HFF-Myc (cell line): Measurements from ENCODE around the gene PDX1.

Source experiments
- DNase-seq: peaks from one replicate; pipeline ENCODE4 v3.0.0-alpha.2; 2011; ENCODE audit warnings: low read depth; ENCODE audit errors: extremely low read depth
- H3K4me3 ChIP-seq: replicated peaks from 2 replicates; pipeline ENCODE4 v1.5.1; 2011; ENCODE audit warnings: low read depth, mild to moderate bottlenecking, control low read depth, low read length
- CTCF ChIP-seq: IDR thresholded peaks from 2 replicates; pipeline ENCODE4 v1.5.1; 2012; ENCODE audit warnings: mild to moderate bottlenecking, low read depth, low read length, control low read depth; ENCODE audit errors: missing control alignments

The PDX1 gene

GRCh38 chr13:27971236-27971645 lies 51.4 kb downstream of the PDX1 start:
- no peak for TF ChIP-seq CTCF
- no peak overlapping the region for H3K4me3 ChIP-seq
- no peak for DNase-seq

GRCh38 chr13:27971776-27972477 lies 52.1 kb downstream of the PDX1 start:
- DNase-seq = no peak
- no peak for TF ChIP-seq CTCF
- H3K4me3 ChIP-seq = no peak overlapping the region

GRCh38 chr13:27972478-27972820 lies 52.6 kb downstream of the PDX1 start:
- no peak for TF ChIP-seq CTCF
- DNase-seq = no peak
- no peak overlapping the region for H3K4me3 ChIP-seq

- no peak for TF ChIP-seq CTCF
- no peak overlapping the region for H3K4me3 ChIP-seq
- DNase-seq = no peak
Observed at GRCh38 chr13:27973291-27973690, 53.5 kb downstream of the PDX1 start.

GRCh38 chr13:27973961-27974662 lies 54.3 kb downstream of the PDX1 start:
- DNase-seq = no peak

More at GRCh38 chr13:27973961-27974662, 54.3 kb downstream of the PDX1 start:
- TF ChIP-seq CTCF = no peak
- H3K4me3 ChIP-seq = no peak overlapping the region
